NCI-H1048 (cell line): ENCODE data around the gene LMOD1.

ENCODE experiments used
- DNase-seq: peaks from one replicate; lab custom pipeline; 2025; lab: John Stamatoyannopoulos, UW

LMOD1 gene

DNA sequence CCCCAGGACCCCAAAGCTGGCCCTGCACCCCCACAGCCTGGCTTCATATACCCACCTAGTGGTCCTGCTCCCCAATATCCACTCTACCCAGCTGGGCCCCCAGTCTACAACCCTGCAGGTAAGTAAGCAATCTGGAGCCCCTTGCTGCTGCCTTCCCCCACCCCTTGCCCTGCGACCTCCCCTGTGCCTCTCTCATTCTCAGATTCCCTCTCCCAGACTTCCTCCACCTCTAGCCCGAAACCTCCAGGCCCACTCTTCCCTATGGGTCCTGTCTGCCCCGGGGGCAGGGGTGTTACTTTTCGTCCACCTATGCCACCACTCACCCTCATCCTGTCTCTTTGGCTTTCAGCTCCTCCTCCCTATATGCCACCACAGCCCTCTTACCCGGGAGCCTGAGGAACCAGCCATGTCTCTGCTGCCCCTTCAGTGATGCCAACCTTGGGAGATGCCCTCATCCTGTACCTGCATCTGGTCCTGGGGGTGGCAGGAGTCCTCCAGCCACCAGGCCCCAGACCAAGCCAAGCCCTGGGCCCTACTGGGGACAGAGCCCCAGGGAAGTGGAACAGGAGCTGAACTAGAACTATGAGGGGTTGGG is 54.8 kb downstream of the LMOD1 start:
- DNase-seq, result no peak

GRCh38 chr1:201890806-201891450 is 55.4 kb downstream of the LMOD1 start:
- no peak for DNase-seq

GRCh38 chr1:201890223-201890622 is 56.1 kb downstream of the LMOD1 start:
- no peak for DNase-seq

- DNase-seq, result no peak
Measured at GRCh38 chr1:201889090-201889968, 57.0 kb downstream of the LMOD1 start.

DNA sequence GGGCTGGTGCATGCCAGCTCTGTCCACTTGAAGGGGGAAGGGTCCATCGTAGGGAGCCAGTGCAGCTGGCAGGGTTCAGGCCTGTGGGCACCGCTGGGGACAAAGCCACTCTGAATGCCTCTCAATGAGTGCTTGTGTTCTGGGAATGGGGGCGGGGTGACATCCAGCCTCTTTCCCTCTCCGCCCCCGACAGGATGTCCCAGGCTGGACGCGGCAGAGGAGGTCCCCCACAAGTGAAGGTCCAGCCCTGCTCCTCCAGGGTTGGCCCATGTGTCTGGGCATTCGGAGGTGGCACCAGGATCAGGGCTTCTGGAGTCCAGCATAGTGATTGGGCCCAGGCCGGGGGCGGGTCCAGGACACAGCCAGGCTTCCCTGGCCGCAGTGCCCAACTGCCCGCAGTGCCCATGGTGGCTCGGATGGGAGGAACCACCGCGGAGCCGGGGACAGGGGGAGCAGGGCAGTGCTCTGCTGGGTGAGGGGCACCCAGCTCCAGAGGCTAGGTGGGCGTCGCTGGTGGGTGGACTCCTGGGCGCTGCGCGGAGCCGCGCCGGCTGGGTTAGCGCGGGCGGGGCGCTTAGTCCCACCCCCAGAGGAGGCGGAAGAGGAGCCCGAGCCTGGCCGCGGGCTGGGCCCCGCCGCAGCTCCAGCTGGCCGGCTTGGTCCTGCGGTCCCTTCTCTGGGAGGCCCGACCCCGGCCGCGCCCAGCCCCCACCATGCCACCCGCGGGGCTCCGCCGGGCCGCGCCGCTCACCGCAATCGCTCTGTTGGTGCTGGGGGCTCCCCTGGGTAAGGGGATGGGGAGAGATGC is 57.9 kb downstream of the LMOD1 start, which contains the start of gene SHISA4:
SHISA4 (plus strand) TSS at position 617 of the 808 bp plus-strand sequence; CDS start at position 714, 97 bp downstream.
- DNase-seq, result no peak

- DNase-seq, result no peak
Measured at GRCh38 chr1:201887116-201887866, 59.1 kb downstream of the LMOD1 start.

DNA sequence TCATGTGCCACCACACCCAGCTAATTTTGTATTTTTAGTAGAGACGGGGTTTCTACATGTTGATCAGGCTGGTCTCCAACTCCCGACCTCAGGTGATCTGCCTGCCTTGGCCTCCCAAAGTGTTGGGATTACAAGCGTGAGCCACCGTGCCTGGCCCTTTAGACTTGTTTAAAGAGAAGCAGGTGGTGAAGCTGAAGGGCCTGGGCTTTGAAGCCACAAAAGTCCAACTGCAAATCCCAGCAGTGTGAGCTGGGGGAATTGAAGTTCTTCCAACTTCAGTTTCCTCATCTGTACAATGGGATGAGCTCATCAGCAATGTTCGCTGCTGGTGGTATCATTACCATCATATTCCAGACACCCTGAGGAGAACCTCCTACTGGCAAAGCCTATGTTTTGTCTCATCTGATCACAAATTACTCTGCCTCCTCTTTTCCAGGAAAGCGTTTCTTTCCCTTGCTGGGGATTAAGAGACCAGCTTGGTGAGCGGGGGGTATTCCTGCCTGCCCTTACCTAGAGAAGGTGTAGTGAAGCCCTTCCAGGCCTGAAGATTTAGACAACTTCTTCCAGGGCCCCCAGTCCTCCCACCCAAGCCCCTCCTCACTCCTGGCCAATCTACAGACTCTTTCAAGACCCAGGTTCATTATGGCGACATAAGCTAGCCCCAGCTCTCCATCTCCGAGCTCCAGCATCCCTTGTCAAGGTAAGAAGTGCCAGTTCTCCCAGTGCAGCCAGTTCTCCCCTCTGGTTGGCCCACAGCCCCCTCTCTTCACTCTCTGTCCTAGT is 60.1 kb downstream of the LMOD1 start:
- no peak for DNase-seq

GRCh38 chr1:201885531-201886075 is 60.7 kb downstream of the LMOD1 start:
- DNase-seq, result no peak

DNA sequence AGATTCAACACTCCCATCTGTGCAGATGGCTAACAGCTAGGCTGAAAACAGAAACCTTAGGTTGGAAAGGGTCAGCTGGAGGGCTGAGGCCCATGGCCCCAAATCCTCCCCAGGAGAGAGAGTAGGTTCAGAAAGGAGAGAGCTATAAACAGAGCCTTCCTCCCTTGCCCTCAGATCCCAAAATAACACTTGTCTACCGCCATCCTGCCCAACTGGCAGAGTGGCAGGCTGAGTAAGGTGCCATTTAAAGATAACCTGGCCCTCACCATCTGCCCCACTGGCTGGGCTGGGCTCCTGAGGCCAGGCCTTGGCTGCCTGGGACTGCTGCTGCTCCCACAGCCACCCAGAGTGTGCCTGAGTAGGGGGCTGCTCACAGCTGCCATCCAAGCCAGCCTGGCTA is 61.9 kb downstream of the LMOD1 start:
- no peak for DNase-seq

GRCh38 chr1:201883786-201884185 is 62.6 kb downstream of the LMOD1 start:
- no peak for DNase-seq

GRCh38 chr1:201883266-201883665 is 63.1 kb downstream of the LMOD1 start:
- no peak for DNase-seq

DNA sequence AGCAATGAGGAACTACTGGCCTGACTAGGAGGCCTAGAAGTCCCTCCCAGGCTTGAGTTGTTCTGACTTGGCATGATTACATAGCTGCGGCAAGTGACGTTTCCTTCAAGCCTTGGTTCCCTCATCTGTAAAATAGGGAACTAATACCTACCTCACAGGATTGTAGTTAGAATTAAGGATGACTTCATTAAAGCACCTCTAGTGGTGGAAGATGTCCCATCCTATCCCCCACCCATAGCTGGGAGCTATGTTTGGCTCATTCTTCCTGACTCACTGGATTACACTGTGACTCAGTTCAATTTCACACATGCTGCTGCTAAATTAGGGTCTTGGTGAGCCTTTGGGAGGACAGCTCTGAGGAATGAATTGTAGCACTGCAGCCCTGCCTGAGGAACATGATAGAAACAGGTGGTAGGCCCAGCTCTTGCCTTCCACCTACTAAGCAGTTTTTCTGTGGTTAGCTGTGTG is 63.6 kb downstream of the LMOD1 start:
- DNase-seq, result no peak

DNA sequence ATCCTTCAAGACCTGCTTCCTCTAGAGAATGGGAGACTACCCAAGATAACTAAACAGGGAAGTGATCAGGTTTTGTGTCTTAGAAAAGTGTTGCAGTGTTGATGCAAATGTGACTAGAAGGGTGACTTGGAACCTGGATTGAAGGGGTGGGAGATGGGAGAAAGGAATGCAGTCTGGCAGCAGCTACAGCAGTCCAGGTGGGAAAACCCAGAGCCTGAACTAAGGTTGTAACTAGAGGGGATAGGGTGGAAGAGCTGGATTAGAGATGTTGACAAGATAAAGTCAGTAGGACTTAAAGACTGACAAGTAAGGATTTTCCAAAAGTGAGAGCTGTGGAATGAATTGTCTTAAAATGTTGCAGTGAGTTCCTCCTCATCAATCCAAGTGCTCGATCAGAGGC is 64.7 kb downstream of the LMOD1 start:
- DNase-seq, result no peak

DNA sequence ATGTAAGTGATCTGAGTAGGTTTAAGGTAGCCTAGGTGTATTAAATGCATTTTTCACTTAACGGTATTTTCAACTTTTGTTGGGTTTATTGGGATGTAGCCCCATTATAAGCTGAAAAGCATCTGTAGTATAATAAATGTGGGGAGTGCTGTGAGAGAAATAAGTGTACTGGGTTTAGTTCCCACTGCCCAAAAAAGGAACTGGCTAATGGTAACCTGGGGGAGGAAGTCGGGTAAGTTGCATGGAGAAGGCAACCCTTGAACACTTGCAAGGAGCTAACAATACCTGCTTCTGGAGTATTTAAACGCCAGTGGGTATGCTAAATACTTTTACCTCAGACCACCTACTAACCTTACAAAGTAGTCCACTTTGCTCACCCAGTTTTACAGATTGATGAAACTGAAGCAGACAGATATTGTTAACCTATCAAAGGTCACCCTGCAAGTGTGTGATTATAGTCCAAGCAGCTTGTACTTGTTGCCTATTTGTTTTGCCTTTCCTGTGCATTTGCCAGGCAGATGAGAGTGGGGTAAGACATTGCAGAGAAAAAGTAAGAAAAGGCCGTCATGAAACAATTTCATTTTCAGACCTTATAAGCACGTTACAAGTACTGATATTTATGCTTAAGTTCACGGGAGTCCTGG is 65.3 kb downstream of the LMOD1 start:
- DNase-seq, result no peak

DNA sequence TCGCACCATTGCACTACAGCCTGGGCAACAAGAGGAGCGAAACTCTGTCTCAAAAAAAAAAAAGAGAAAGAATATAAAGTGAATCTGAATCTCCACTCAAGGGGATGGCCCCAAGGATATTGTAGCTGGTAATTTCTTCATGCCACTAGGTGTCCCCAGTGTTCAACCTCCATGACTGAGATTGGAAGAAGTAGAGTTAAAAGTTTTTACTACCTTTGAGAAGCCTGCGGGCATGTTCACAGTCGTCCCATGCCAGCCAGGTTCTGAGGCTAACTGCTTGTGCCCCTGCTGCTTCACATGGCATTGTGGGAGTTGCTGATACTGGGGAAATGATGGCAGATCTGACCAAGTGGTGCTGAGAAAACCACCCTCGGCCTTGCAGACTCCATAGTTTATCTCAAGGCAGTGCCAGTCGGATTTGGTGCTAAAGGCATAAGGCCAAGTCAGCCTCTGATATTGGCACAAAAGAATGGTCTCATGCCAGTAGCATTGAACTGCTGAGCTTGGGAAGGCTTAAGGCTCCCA is 68.4 kb downstream of the LMOD1 start:
- no peak for DNase-seq

DNA sequence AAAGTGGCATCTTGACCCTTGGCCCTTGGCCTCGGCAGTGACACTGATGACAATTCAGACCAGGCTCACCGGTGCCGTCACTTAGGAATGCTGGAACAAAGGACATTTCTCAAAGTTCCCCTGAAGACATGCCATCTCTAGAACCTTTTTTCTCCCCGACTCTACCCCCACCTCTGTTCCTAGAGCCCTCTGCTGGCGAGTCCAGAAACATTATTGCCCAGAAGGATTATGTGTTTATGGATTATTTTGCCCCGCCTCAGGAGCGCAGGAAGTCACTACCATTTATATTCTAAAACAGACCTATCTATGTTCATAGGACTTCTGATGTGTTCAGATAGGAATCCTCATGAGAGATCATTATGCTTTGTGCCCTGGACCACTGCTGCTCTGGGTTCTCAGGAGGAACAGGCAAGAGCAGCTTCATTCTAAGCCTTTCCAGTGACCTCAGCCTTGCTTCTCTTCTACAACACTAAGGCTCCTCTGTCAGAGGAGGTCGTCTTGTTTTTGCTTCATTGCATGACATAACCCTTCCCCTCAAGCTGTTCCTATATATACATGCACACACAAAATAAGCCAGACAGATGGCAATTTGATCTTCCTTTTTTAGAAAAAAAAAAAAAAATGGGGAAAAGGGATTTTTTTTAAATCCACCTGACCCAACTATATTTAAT is 70.1 kb downstream of the LMOD1 start:
- no peak for DNase-seq

DNA sequence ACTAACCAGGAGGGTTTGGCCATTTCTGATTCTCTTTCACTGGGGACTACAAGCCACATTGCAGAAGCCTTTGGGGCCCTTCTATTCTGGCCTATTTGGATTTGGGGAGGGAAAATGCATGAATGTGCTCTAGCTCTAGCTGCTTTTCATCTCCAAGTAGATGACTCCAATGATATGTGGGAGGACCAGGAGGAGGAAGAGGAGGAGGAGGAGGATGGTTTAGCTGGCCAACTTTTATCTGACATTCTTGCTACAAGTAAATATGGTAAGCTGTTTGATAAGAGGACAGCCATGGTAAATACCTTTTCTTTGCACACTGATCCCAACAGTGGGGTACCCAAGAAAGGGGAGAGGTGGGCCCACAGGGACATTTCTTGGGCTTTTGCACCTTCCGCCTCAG is 71.7 kb downstream of the LMOD1 start:
- no peak for DNase-seq

GRCh38 chr1:201870397-201870796 is 76.0 kb downstream of the LMOD1 start:
- no peak for DNase-seq

DNA sequence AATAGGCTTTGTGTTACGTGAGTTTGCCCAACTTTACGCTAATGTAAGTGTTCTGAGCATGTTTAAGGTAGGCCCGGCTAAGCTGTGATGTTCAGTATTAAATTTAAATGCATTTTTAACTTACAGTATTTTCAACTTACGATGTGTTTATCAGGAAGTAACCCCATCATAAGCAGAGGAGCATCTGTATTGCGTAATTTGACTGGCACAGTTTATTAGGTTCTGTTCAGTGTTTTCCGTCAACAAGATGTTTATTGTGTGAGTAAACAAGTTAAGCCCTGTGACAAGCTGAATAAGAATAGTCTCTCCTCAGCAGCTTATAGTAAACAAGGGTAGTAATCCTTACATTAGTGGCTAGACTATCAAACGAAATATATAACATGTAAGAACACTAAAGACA is 84.9 kb downstream of the LMOD1 start:
- DNase-seq, result no peak
